Nephron (organoid): ENCODE data around the gene SPTBN1.

Source experiments
- H3K27ac Mint-ChIP-seq, 3 experiments: 2 replicates each; pipeline ENCODE4 v1.8.0; 2020; ENCODE audit warnings: mixed read lengths in 3 of 3, mild to moderate bottlenecking in 2 of 3, moderate library complexity in 1 of 3
- H3K27me3 Mint-ChIP-seq: 2 replicates; pipeline ENCODE4 v1.8.0; 2021; ENCODE audit warnings: low read depth, mild to moderate bottlenecking, moderate library complexity, mixed read lengths
- H3K36me3 Mint-ChIP-seq: 2 replicates; pipeline ENCODE4 v1.8.0; 2020; ENCODE audit warnings: low read depth, mixed read lengths
- H3K4me1 Mint-ChIP-seq: 2 replicates; pipeline ENCODE4 v1.8.0; 2020; ENCODE audit warnings: mixed read lengths
- H3K4me3 Mint-ChIP-seq, 3 experiments: 2 replicates each; pipeline ENCODE4 v1.8.0; 2020; ENCODE audit warnings: mild to moderate bottlenecking in 3 of 3, mixed read lengths in 3 of 3, moderate library complexity in 2 of 3
- H3K9me3 Mint-ChIP-seq: 2 replicates; pipeline ENCODE4 v1.8.0; 2020; ENCODE audit warnings: mixed read lengths
- CTCF ChIP-seq, 3 experiments: fragments of 200-600 bp; sonication (generic); IDR thresholded peaks; one replicate each; pipeline ENCODE4 v1.5.0; 2021; ENCODE audit warnings: antibody characterized with exemption in 3 of 3; ENCODE audit not compliant: unreplicated experiment in 3 of 3

Gene SPTBN1

GRCh38 chr2:54644236-54644635 is 188.1 kb downstream of the SPTBN1 start:
- Mint-ChIP-seq H3K9me3 (no peaks in the 10 kb centered on the region), H3K27ac (no peak overlapping the region), H3K36me3 (peaks cover 86% of the 10 kb centered on the region), H3K4me3 (no peak overlapping the region), H3K27me3 (no peaks in the 10 kb centered on the region), H3K4me1 (peaks cover 20% of the 10 kb centered on the region)
- TF ChIP-seq CTCF (IDR thresholded peaks at IDR 0.05; ENCODE audit: unreplicated experiment in 3 of 3), result no peak

GRCh38 chr2:54646170-54646927 is 190.2 kb downstream of the SPTBN1 start:
- Mint-ChIP-seq H3K9me3 (no peaks in the 10 kb centered on the region), H3K27ac (no peak overlapping the region), H3K4me3 (no peak overlapping the region), H3K4me1 (peaks cover 6% of the 10 kb centered on the region), H3K36me3 (peaks cover 90% of the 10 kb centered on the region), H3K27me3 (no peaks in the 10 kb centered on the region)
- TF ChIP-seq CTCF (IDR thresholded peaks at IDR 0.05; ENCODE audit: unreplicated experiment in 3 of 3), result no peak

- no peak for TF ChIP-seq CTCF (IDR thresholded peaks at IDR 0.05; ENCODE audit: unreplicated experiment in 3 of 3)
- Mint-ChIP-seq H3K4me3 (no peak overlapping the region), H3K27me3 (no peaks in the 10 kb centered on the region), H3K36me3 (peaks cover 90% of the 10 kb centered on the region), H3K27ac (peak overlapping the region in 1 of 3 experiments; percentile 81), H3K9me3 (no peaks in the 10 kb centered on the region), H3K4me1 (no peaks in the 10 kb centered on the region)
Measured at GRCh38 chr2:54648256-54648655, 192.1 kb downstream of the SPTBN1 start.

- H3K36me3 Mint-ChIP-seq, result peaks cover 90% of the 10 kb centered on the region
- H3K4me3 Mint-ChIP-seq, result no peak overlapping the region
- H3K4me1 Mint-ChIP-seq, result no peaks in the 10 kb centered on the region
- no peaks in the 10 kb centered on the region for H3K9me3 Mint-ChIP-seq
- no peaks in the 10 kb centered on the region for H3K27me3 Mint-ChIP-seq
- peak overlapping the region in 1 of 3 experiments; percentile 81 for H3K27ac Mint-ChIP-seq
- no peak for TF ChIP-seq CTCF (IDR thresholded peaks at IDR 0.05; ENCODE audit: unreplicated experiment in 3 of 3)
Measured at GRCh38 chr2:54649191-54649590, 193.1 kb downstream of the SPTBN1 start.

- H3K36me3 Mint-ChIP-seq, result peaks cover 87% of the 10 kb centered on the region
Measured at GRCh38 chr2:54649633-54650032, 193.5 kb downstream of the SPTBN1 start.

More at GRCh38 chr2:54649633-54650032, 193.5 kb downstream of the SPTBN1 start:
- TF ChIP-seq CTCF (IDR thresholded peaks at IDR 0.05; ENCODE audit: unreplicated experiment in 3 of 3), result no peak
- H3K9me3 Mint-ChIP-seq, result no peaks in the 10 kb centered on the region
- H3K4me1 Mint-ChIP-seq, result no peaks in the 10 kb centered on the region
- no peaks in the 10 kb centered on the region for H3K27me3 Mint-ChIP-seq
- H3K27ac Mint-ChIP-seq, result peak overlapping the region in 1 of 3 experiments; percentile 81
- no peak overlapping the region for H3K4me3 Mint-ChIP-seq
